ENCODE measurements around the gene YBEY.

DNA sequence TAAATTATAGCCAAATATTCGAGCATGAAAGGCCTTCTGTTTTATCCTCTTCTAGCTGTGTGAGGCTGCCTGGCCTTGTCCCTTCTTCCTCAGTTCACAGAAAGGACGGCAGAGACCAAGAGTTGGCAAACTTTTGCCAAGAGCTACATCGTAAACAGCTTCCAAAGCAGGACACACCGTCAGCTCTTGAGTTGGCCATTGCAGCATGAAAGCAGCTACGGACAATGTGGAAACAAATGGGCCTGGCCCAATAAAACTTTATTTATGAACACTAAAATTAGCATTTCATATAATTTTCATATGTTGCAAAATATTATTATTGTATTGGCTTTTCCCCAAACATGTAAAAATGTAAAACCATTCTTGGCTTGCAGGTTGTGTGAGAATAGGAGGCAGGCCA, 26.8 kb downstream of the YBEY start:
- TF ChIP-seq, protein P1, sequence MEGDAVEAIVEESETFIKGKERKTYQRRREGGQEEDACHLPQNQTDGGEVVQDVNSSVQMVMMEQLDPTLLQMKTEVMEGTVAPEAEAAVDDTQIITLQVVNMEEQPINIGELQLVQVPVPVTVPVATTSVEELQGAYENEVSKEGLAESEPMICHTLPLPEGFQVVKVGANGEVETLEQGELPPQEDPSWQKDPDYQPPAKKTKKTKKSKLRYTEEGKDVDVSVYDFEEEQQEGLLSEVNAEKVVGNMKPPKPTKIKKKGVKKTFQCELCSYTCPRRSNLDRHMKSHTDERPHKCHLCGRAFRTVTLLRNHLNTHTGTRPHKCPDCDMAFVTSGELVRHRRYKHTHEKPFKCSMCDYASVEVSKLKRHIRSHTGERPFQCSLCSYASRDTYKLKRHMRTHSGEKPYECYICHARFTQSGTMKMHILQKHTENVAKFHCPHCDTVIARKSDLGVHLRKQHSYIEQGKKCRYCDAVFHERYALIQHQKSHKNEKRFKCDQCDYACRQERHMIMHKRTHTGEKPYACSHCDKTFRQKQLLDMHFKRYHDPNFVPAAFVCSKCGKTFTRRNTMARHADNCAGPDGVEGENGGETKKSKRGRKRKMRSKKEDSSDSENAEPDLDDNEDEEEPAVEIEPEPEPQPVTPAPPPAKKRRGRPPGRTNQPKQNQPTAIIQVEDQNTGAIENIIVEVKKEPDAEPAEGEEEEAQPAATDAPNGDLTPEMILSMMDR (IDR thresholded peaks at IDR 0.05) = no peak
- TF ChIP-seq POLR2AphosphoS5 (IDR thresholded peaks at IDR 0.05) = no peak
- TF ChIP-seq POLR2A (IDR thresholded peaks at IDR 0.05) = no peak
- no peak for TF ChIP-seq EP300 (IDR thresholded peaks at IDR 0.05; ENCODE audit: low read depth)

Data from transverse colon (tissue), 4 donors.